Subcutaneous adipose tissue (tissue), 4 donors: ENCODE measurements around the gene PDE7B. TPM values are rescaled to one million over a fixed set of nuclear protein-coding genes. Genes with fewer than 3 reads are reported as not detected.

Experiments used
- total RNA-seq, 4 donors: library from RNA; depleted of rRNA; stranded (reverse); fragments of >200 nt; gene quantifications; one replicate each; pipeline ENCODE4 v1.1.0, GENCODE V29; 2016
- TF ChIP-seq, protein P1 (sequence below): fragments of 450-650 bp; IDR thresholded peaks from one replicate; pipeline ENCODE4 v1.5.1; 2016; ENCODE audit warnings: low read depth, mild to moderate bottlenecking, control low read depth, antibody characterized with exemption, moderate library complexity

Gene PDE7B
- total RNA-seq, 4 donors from 2014 or later = 4.1 to 12.6 (median 9.5) TPM

DNA sequence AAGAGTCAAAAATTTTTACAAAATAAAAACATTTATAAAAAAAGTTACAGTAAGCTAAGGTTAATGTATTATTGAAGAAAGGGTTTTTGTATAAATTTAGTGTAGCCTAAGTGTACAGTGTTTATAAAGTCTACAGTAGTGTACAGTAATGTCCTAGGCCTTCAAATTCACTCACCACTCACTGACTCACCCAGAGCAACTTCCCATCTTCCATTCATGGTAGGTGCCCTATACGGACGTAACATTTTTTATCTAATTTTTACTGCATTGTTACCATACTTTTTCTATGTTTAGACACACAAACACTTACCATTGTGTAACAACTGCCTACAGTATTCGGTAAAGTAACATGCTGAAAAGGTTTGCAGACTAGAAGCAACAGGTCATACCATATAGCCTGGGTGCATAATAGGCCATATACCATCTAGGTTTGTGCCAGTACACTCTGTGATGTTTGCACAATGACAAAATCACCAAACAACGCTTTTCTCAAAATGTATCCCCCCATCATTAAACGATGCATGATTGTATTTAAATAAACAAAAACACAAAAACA is 392.6 kb downstream of the PDE7B start:
- TF ChIP-seq, protein P1, sequence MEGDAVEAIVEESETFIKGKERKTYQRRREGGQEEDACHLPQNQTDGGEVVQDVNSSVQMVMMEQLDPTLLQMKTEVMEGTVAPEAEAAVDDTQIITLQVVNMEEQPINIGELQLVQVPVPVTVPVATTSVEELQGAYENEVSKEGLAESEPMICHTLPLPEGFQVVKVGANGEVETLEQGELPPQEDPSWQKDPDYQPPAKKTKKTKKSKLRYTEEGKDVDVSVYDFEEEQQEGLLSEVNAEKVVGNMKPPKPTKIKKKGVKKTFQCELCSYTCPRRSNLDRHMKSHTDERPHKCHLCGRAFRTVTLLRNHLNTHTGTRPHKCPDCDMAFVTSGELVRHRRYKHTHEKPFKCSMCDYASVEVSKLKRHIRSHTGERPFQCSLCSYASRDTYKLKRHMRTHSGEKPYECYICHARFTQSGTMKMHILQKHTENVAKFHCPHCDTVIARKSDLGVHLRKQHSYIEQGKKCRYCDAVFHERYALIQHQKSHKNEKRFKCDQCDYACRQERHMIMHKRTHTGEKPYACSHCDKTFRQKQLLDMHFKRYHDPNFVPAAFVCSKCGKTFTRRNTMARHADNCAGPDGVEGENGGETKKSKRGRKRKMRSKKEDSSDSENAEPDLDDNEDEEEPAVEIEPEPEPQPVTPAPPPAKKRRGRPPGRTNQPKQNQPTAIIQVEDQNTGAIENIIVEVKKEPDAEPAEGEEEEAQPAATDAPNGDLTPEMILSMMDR = no peak
